PFSK-1 (cell line): Measurements from ENCODE around the gene GBP2.

ENCODE experiments used
- FOXP2 ChIP-seq: optimal IDR thresholded peaks from 2 replicates; pipeline ENCODE3; 2011; ENCODE audit warnings: borderline replicate concordance, control low read depth, inconsistent platforms; ENCODE audit not compliant: insufficient read depth; ENCODE audit errors: extremely low read length, extremely low read depth
- POLR2AphosphoS5 ChIP-seq: IDR thresholded peaks from 2 replicates; pipeline ENCODE4 v1.6.1; 2012; ENCODE audit warnings: low read depth, mild to moderate bottlenecking, control low read depth, low read length, moderate library complexity
- REST ChIP-seq, 2 experiments: IDR thresholded peaks; 2 replicates each; pipeline versions ENCODE4 v1.6.1 to v1.8.0; 2011 to 2012; ENCODE audit warnings: low read depth in 2 of 2, low read length in 2 of 2, control low read depth in 1 of 2, inconsistent platforms in 1 of 2, mild to moderate bottlenecking in 1 of 2, moderate library complexity in 1 of 2; ENCODE audit not compliant: insufficient read depth in 1 of 2
- SIN3A ChIP-seq: IDR thresholded peaks from 2 replicates; pipeline ENCODE4 v1.6.1; 2012; ENCODE audit warnings: mild to moderate bottlenecking, low read length, moderate library complexity, borderline replicate concordance; ENCODE audit not compliant: insufficient read depth
- TAF1 ChIP-seq: IDR thresholded peaks from 2 replicates; pipeline ENCODE4 v1.6.1; 2012; ENCODE audit warnings: low read length, control low read depth, borderline replicate concordance; ENCODE audit not compliant: insufficient read depth

GBP2 gene

GRCh38 chr1:89151047-89151446, 25.1 kb upstream of the GBP2 start:
- TF ChIP-seq FOXP2 (no peak), REST (IDR thresholded peaks at IDR 0.05; ENCODE audit: insufficient read depth in 1 of 2, low read depth in 2 of 2, low read length in 2 of 2) (no peak), POLR2AphosphoS5 (no peak), TAF1 (no peak), SIN3A (no peak)

- no peak for TF ChIP-seq REST (IDR thresholded peaks at IDR 0.05; ENCODE audit: insufficient read depth in 1 of 2, low read depth in 2 of 2, low read length in 2 of 2)
- TF ChIP-seq TAF1: no peak
- TF ChIP-seq POLR2AphosphoS5: no peak
- no peak for TF ChIP-seq FOXP2
- no peak for TF ChIP-seq SIN3A
Observed at GRCh38 chr1:89149976-89150375, 24.1 kb upstream of the GBP2 start.

GRCh38 chr1:89149229-89149628, 23.3 kb upstream of the GBP2 start:
- TF ChIP-seq TAF1: no peak
- no peak for TF ChIP-seq FOXP2
- no peak for TF ChIP-seq POLR2AphosphoS5
- no peak for TF ChIP-seq REST (IDR thresholded peaks at IDR 0.05; ENCODE audit: insufficient read depth in 1 of 2, low read depth in 2 of 2, low read length in 2 of 2)
- no peak for TF ChIP-seq SIN3A

- TF ChIP-seq FOXP2 (no peak), POLR2AphosphoS5 (no peak), SIN3A (no peak)
Observed at GRCh38 chr1:89147678-89148658, 22.1 kb upstream of the GBP2 start.

GRCh38 chr1:89146721-89147120, 20.8 kb upstream of the GBP2 start:
- TF ChIP-seq REST (IDR thresholded peaks at IDR 0.05; ENCODE audit: insufficient read depth in 1 of 2, low read depth in 2 of 2, low read length in 2 of 2): no peak
- TF ChIP-seq TAF1: no peak
- TF ChIP-seq FOXP2: no peak
- no peak for TF ChIP-seq SIN3A
- no peak for TF ChIP-seq POLR2AphosphoS5
